Epithelial cell of esophagus (primary cell): Measurements from ENCODE around the gene CELA2A.
"Not testable (repeated sequence)": the region's sequence is repeated elsewhere in the genome, so short reads cannot be mapped to it uniquely, and the experiment has no call there.

Experiments
- DNase-seq: peaks from one replicate; pipeline ENCODE4 v3.0.0; 2010; ENCODE audit warnings: low read depth
- H3K4me3 ChIP-seq: 2 replicates; pipeline ENCODE4 v1.5.1; 2011; ENCODE audit warnings: mild to moderate bottlenecking, low read length, control low read depth
- TF ChIP-seq, protein P1 (sequence below): IDR thresholded peaks from 2 replicates; pipeline ENCODE4 v1.5.1; 2011; ENCODE audit warnings: low read depth, mild to moderate bottlenecking, low read length, control low read depth, inconsistent platforms; ENCODE audit not compliant: insufficient read depth; ENCODE audit errors: missing control alignments

The CELA2A gene

GRCh38 chr1:15472587-15472986 lies 16.1 kb downstream of the CELA2A start:
- TF ChIP-seq, protein P1, sequence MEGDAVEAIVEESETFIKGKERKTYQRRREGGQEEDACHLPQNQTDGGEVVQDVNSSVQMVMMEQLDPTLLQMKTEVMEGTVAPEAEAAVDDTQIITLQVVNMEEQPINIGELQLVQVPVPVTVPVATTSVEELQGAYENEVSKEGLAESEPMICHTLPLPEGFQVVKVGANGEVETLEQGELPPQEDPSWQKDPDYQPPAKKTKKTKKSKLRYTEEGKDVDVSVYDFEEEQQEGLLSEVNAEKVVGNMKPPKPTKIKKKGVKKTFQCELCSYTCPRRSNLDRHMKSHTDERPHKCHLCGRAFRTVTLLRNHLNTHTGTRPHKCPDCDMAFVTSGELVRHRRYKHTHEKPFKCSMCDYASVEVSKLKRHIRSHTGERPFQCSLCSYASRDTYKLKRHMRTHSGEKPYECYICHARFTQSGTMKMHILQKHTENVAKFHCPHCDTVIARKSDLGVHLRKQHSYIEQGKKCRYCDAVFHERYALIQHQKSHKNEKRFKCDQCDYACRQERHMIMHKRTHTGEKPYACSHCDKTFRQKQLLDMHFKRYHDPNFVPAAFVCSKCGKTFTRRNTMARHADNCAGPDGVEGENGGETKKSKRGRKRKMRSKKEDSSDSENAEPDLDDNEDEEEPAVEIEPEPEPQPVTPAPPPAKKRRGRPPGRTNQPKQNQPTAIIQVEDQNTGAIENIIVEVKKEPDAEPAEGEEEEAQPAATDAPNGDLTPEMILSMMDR = no peak
- no peak for DNase-seq
- no peak overlapping the region for H3K4me3 ChIP-seq

GRCh38 chr1:15475752-15476314 lies 19.3 kb downstream of the CELA2A start, which contains the start of gene CELA2B:
Gene CELA2B, plus strand, starts transcription at chr1:15476104. Its CDS starts 22 bp downstream, at chr1:15476126.
- TF ChIP-seq, protein P1 = no peak
- no peak for DNase-seq
- H3K4me3 ChIP-seq = no peak within 1 kb of the TSS

- H3K4me3 ChIP-seq = no peak overlapping the region
- DNase-seq = no peak
- TF ChIP-seq, protein P1 = no peak
These were observed 20.4 kb downstream of the CELA2A start for GRCh38 chr1:15476927-15477326.

- H3K4me3 ChIP-seq = no peak overlapping the region
- TF ChIP-seq, protein P1 = no peak
- no peak for DNase-seq
These were observed 21.2 kb downstream of the CELA2A start for GRCh38 chr1:15477646-15478212.

DNA sequence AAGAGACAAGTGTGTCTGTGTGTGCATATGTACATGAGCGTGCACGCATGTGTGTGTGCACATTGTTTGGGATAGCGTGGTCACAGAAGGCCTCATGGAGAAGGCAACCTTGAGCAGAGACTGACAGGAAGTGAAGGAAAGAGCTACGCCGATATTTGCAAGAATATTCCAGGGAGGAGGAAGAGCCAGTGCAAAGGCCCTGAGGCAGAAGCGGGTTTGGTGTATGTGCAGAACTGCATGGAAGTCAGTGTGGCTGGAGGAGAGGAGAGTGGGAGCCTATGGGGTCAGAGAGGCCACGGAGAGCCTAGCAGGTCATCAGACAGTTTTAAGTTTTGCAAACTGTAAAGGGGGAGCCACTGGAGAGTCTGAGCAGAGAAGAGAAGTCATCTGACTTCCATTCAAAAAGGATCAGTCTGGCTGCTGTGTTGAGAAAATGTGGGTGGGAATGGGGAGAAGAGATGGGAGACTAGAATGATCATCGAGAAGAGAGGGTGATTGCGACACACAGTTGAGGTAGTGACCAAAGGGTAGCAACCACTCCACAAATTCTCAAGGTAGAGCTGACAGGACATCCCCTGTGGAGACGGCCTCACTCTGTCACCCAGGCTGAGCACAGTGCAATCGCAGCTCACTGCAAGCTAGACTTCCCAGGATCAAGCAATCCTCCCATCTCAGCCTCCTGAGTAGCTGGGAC lies 23.3 kb downstream of the CELA2A start:
- TF ChIP-seq, protein P1 = no peak
- H3K4me3 ChIP-seq = no peak overlapping the region
- no peak for DNase-seq

- not testable (repeated sequence) for DNase-seq, H3K4me3 ChIP-seq
These were observed 25.9 kb downstream of the CELA2A start for GRCh38 chr1:15482455-15482854.

DNA sequence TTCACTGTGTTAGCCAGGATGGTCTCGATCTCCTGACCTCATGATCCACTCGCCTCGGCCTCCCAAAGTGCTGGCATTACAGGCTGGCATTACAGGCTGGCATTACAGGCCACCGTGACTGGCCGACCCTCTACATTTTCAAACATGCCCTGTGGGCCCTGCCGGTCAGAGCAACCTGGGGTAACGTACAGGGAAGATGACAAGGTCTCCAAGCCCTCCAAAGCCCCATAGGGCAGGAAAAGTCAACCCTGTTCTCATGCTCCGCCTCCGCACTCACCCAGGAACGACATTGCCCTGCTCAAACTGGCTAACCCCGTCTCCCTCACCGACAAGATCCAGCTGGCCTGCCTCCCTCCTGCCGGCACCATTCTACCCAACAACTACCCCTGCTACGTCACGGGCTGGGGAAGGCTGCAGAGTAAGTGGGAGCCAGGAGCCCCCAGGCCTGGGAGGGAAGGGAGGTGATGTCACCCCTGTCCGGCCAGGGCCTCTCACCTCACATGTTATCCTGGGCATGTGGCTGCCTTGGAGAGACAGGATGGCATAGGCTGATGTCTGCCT lies 26.5 kb downstream of the CELA2A start:
- H3K4me3 ChIP-seq, DNase-seq: not testable (repeated sequence)

GRCh38 chr1:15483971-15484370 lies 27.4 kb downstream of the CELA2A start:
- TF ChIP-seq, protein P1 = no peak
- DNase-seq = no peak
- H3K4me3 ChIP-seq = no peak overlapping the region

- not testable (repeated sequence) for DNase-seq, H3K4me3 ChIP-seq
These were observed 27.9 kb downstream of the CELA2A start for GRCh38 chr1:15484443-15484842.
